Glutamatergic neuron (in vitro differentiated cells): Measurements from ENCODE around the gene TCOF1. TPM values are rescaled to one million over a fixed set of nuclear protein-coding genes. Genes with fewer than 3 reads are reported as not detected.

ENCODE experiments used
- DNase-seq: peaks from one replicate; pipeline ENCODE4 v3.0.0; 2022
- H3K27ac Mint-ChIP-seq: one replicate; pipeline ENCODE4 v1.8.0; 2020; ENCODE audit warnings: mild to moderate bottlenecking, mixed read lengths, inconsistent platforms; ENCODE audit not compliant: unreplicated experiment
- H3K27me3 Mint-ChIP-seq: one replicate; pipeline ENCODE4 v1.8.0; 2020; ENCODE audit warnings: mild to moderate bottlenecking, moderate library complexity, mixed read lengths, inconsistent platforms; ENCODE audit not compliant: unreplicated experiment
- H3K36me3 Mint-ChIP-seq: one replicate; pipeline ENCODE4 v1.8.0; 2020; ENCODE audit warnings: mild to moderate bottlenecking, mixed read lengths, inconsistent platforms; ENCODE audit not compliant: unreplicated experiment
- H3K4me1 Mint-ChIP-seq: one replicate; pipeline ENCODE4 v1.8.0; 2020; ENCODE audit warnings: mild to moderate bottlenecking, low read depth, mixed read lengths, inconsistent platforms; ENCODE audit not compliant: unreplicated experiment
- H3K4me3 Mint-ChIP-seq: one replicate; pipeline ENCODE4 v1.8.0; 2020; ENCODE audit warnings: mild to moderate bottlenecking, mixed read lengths, inconsistent platforms; ENCODE audit not compliant: unreplicated experiment
- H3K9me3 Mint-ChIP-seq: one replicate; pipeline ENCODE4 v1.8.0; 2020; ENCODE audit warnings: mild to moderate bottlenecking, moderate library complexity, mixed read lengths, inconsistent platforms; ENCODE audit not compliant: unreplicated experiment
- CTCF ChIP-seq: fragments of 200-600 bp; sonication (generic); IDR thresholded peaks from one replicate; pipeline ENCODE4 v1.5.0; 2021; ENCODE audit not compliant: partially characterized antibody, unreplicated experiment
- total RNA-seq: library from RNA; stranded (reverse); fragmentation: NEBNext Ultra II Directional; extraction: Animal tissue kit (Norgen Biotek cat#: 25700); gene quantifications from one replicate; pipeline ENCODE4 v1.2.1, GENCODE V29; 2021; ENCODE audit not compliant: unreplicated experiment

TCOF1 gene
- total RNA-seq, 1 donor from 2014 or later, result 39.7 TPM

GRCh38 chr5:150329038-150329437 is 28.5 kb upstream of the TCOF1 start:
- DNase-seq, result no peak
- Mint-ChIP-seq H3K4me1 (peaks cover 14% of the 10 kb centered on the region), H3K27ac (no peak overlapping the region), H3K9me3 (peaks cover 6% of the 10 kb centered on the region), H3K4me3 (peak overlapping the region; percentile 0), H3K27me3 (peaks cover 7% of the 10 kb centered on the region), H3K36me3 (no peaks in the 10 kb centered on the region)
- TF ChIP-seq CTCF, result no peak

- Mint-ChIP-seq H3K4me3 (no peak overlapping the region), H3K4me1 (peaks cover 14% of the 10 kb centered on the region), H3K27ac (no peak overlapping the region), H3K9me3 (peaks cover 4% of the 10 kb centered on the region), H3K36me3 (no peaks in the 10 kb centered on the region), H3K27me3 (peaks cover 7% of the 10 kb centered on the region)
- DNase-seq, result no peak
- TF ChIP-seq CTCF, result no peak
Observed at GRCh38 chr5:150329881-150330876, 27.3 kb upstream of the TCOF1 start.

GRCh38 chr5:150333400-150333799 is 24.1 kb upstream of the TCOF1 start:
- H3K36me3 Mint-ChIP-seq, result no peaks in the 10 kb centered on the region
- TF ChIP-seq CTCF, result no peak

GRCh38 chr5:150335778-150336177 is 21.7 kb upstream of the TCOF1 start:
- Mint-ChIP-seq H3K9me3 (peaks cover 2% of the 10 kb centered on the region), H3K4me1 (peaks cover 14% of the 10 kb centered on the region), H3K27me3 (peaks cover 4% of the 10 kb centered on the region), H3K36me3 (no peaks in the 10 kb centered on the region), H3K27ac (no peak overlapping the region), H3K4me3 (no peak overlapping the region)
- DNase-seq, result no peak
- no peak for TF ChIP-seq CTCF

More at GRCh38 chr5:150333400-150333799, 24.1 kb upstream of the TCOF1 start:
- no peak for DNase-seq
- Mint-ChIP-seq H3K27me3 (peaks cover 4% of the 10 kb centered on the region), H3K4me1 (peaks cover 14% of the 10 kb centered on the region), H3K4me3 (peak overlapping the region; percentile 1), H3K9me3 (peaks cover 4% of the 10 kb centered on the region), H3K27ac (no peak overlapping the region)

- DNase-seq, result no peak
- H3K4me1 Mint-ChIP-seq, result peaks cover 4% of the 10 kb centered on the region
- H3K36me3 Mint-ChIP-seq, result no peaks in the 10 kb centered on the region
- H3K27ac Mint-ChIP-seq, result no peak overlapping the region
- H3K9me3 Mint-ChIP-seq, result peaks cover 2% of the 10 kb centered on the region
- no peak overlapping the region for H3K4me3 Mint-ChIP-seq
- TF ChIP-seq CTCF, result no peak
- H3K27me3 Mint-ChIP-seq, result peaks cover 4% of the 10 kb centered on the region
Observed at GRCh38 chr5:150338546-150338945, 19.0 kb upstream of the TCOF1 start.
